Smooth muscle cell (in vitro differentiated cells): ENCODE data around the gene AGTRAP. TPM values are rescaled to one million over a fixed set of nuclear protein-coding genes. Genes with fewer than 3 reads are reported as not detected.

Experiments used
- DNase-seq: peaks from one replicate; lab custom pipeline; 2025; ENCODE audit not compliant: unreplicated experiment; lab: John Stamatoyannopoulos, UW
- H2AFZ ChIP-seq: fragments of 200-600 bp; sonication (generic); 2 replicates; pipeline ENCODE4 v1.6.0; 2016; ENCODE audit warnings: antibody characterized with exemption, low read depth, mild to moderate bottlenecking
- H3F3A ChIP-seq: fragments of 200-600 bp; sonication (generic); 2 replicates; pipeline ENCODE4 v1.6.0; 2017; ENCODE audit warnings: antibody characterized with exemption, low read depth
- H3K27ac ChIP-seq: fragments of 200-600 bp; sonication (generic); 2 replicates; pipeline ENCODE4 v1.5.1; 2016; ENCODE audit warnings: low read depth, mild to moderate bottlenecking
- H3K27me3 ChIP-seq: fragments of 200-600 bp; sonication (generic); 2 replicates; pipeline ENCODE4 v1.6.1; 2016; ENCODE audit warnings: low read depth, mild to moderate bottlenecking
- H3K36me3 ChIP-seq: fragments of 200-600 bp; sonication (generic); 2 replicates; pipeline ENCODE4 v1.5.1; 2016; ENCODE audit warnings: low read depth
- H3K4me1 ChIP-seq: fragments of 200-600 bp; sonication (generic); 2 replicates; pipeline ENCODE4 v1.5.1; 2016; ENCODE audit warnings: low read depth
- H3K4me2 ChIP-seq: fragments of 200-600 bp; sonication (generic); 2 replicates; pipeline ENCODE4 v1.6.0; 2016; ENCODE audit warnings: mild to moderate bottlenecking
- H3K4me3 ChIP-seq: fragments of 200-600 bp; sonication (generic); 2 replicates; pipeline ENCODE4 v1.5.1; 2016; ENCODE audit warnings: mild to moderate bottlenecking
- H3K79me2 ChIP-seq: fragments of 200-600 bp; sonication (generic); 2 replicates; pipeline ENCODE4 v1.6.0; 2016; ENCODE audit warnings: low read depth, mild to moderate bottlenecking
- H3K9ac ChIP-seq: fragments of 200-600 bp; sonication (generic); 2 replicates; pipeline ENCODE4 v1.6.0; 2016; ENCODE audit warnings: low read depth
- H3K9me3 ChIP-seq: fragments of 200-600 bp; sonication (generic); replicated peaks from 2 replicates; pipeline ENCODE4 v1.5.1; 2016; ENCODE audit warnings: low read depth
- H4K20me1 ChIP-seq: fragments of 200-600 bp; sonication (generic); 2 replicates; pipeline ENCODE4 v1.6.0; 2016; ENCODE audit warnings: low read depth
- CTCF ChIP-seq: fragments of 200-600 bp; sonication (generic); IDR thresholded peaks from 2 replicates; pipeline ENCODE4 v1.5.1; 2017; ENCODE audit warnings: borderline replicate concordance, mild to moderate bottlenecking, antibody characterized with exemption; ENCODE audit not compliant: insufficient read depth, poor library complexity, severe bottlenecking
- WGBS: methylation state at CpG from one replicate; pipeline ENCODE4 v1.1.7; 2016; ENCODE audit warnings: low lambda C conversion rate; 5-methylcytosine and 5-hydroxymethylcytosine counted together
- polyA plus RNA-seq: library from polyadenylated mRNA; unstranded; fragments of >200 nt; fragmentation: Nextera tagmentation; extraction: Ambion mirVana; gene quantifications from 2 replicates; pipeline ENCODE4 v1.2.1, GENCODE V29; 2016
- total RNA-seq: library from RNA; depleted of rRNA; stranded (reverse); fragments of >200 nt; gene quantifications from 2 replicates; pipeline ENCODE4 v1.2.3, GENCODE V29; 2014

The AGTRAP gene
- total and polyA plus RNA-seq, 2 experiments from 2014 or later: 30.9 to 76.8 TPM

- TF ChIP-seq CTCF: no peak
- H2AFZ ChIP-seq: no peak overlapping the region
- H3K4me1 ChIP-seq: peaks cover 4% of the 10 kb centered on the region
- WGBS: 84% methylated on average over 3 of the region's 3 CpGs
- H3K9ac ChIP-seq: no peak overlapping the region
- H3K9me3 ChIP-seq: no peaks in the 10 kb centered on the region
- H3K36me3 ChIP-seq: no peaks in the 10 kb centered on the region
- H3K79me2 ChIP-seq: no peaks in the 10 kb centered on the region
- no peak overlapping the region for H3K4me2 ChIP-seq
- H3K27ac ChIP-seq: no peak overlapping the region
- no peaks in the 10 kb centered on the region for H4K20me1 ChIP-seq
- no peak overlapping the region for H3K4me3 ChIP-seq
- H3F3A ChIP-seq: no peaks in the 10 kb centered on the region
- no peak for DNase-seq
- H3K27me3 ChIP-seq: peaks cover 24% of the 10 kb centered on the region
Observed at GRCh38 chr1:11764115-11764514, 28.2 kb downstream of the AGTRAP start.

- 60% methylated on average over 7 of the region's 7 CpGs for WGBS
- no peaks in the 10 kb centered on the region for H3K79me2 ChIP-seq
Observed at GRCh38 chr1:11764519-11764918, 28.6 kb downstream of the AGTRAP start.

GRCh38 chr1:11765661-11766428, 29.9 kb downstream of the AGTRAP start:
- no peak overlapping the region for H3K4me3 ChIP-seq
- WGBS: 93% methylated on average over 19 of the region's 19 CpGs
- no peak for TF ChIP-seq CTCF

More at GRCh38 chr1:11764519-11764918, 28.6 kb downstream of the AGTRAP start:
- no peak overlapping the region for H3K4me2 ChIP-seq
- no peak overlapping the region for H2AFZ ChIP-seq
- no peak for TF ChIP-seq CTCF
- no peak for DNase-seq
- no peak overlapping the region for H3K27ac ChIP-seq
- no peak overlapping the region for H3K4me3 ChIP-seq
- peaks cover 24% of the 10 kb centered on the region for H3K27me3 ChIP-seq
- H3K9me3 ChIP-seq: no peaks in the 10 kb centered on the region
- no peaks in the 10 kb centered on the region for H3F3A ChIP-seq
- H3K9ac ChIP-seq: no peak overlapping the region
- H3K4me1 ChIP-seq: peaks cover 4% of the 10 kb centered on the region
- H4K20me1 ChIP-seq: no peaks in the 10 kb centered on the region
- no peaks in the 10 kb centered on the region for H3K36me3 ChIP-seq

GRCh38 chr1:11766429-11766776, 30.5 kb downstream of the AGTRAP start:
- no peak for DNase-seq
- no peaks in the 10 kb centered on the region for H3K79me2 ChIP-seq
- TF ChIP-seq CTCF: no peak
- no peak overlapping the region for H3K4me2 ChIP-seq
- H3K27ac ChIP-seq: no peak overlapping the region
- H3K9me3 ChIP-seq: no peaks in the 10 kb centered on the region
- no peaks in the 10 kb centered on the region for H3F3A ChIP-seq
- H3K27me3 ChIP-seq: peaks cover 14% of the 10 kb centered on the region
- H3K4me1 ChIP-seq: peaks cover 4% of the 10 kb centered on the region
- H3K36me3 ChIP-seq: no peaks in the 10 kb centered on the region
- no peak overlapping the region for H3K4me3 ChIP-seq
- H4K20me1 ChIP-seq: no peaks in the 10 kb centered on the region
- WGBS: 92% methylated on average over 14 of the region's 14 CpGs
- H3K9ac ChIP-seq: no peak overlapping the region
- no peak overlapping the region for H2AFZ ChIP-seq

More at GRCh38 chr1:11765661-11766428, 29.9 kb downstream of the AGTRAP start:
- DNase-seq: no peak
- Histone ChIP-seq H3K36me3 (no peaks in the 10 kb centered on the region), H4K20me1 (no peaks in the 10 kb centered on the region), H2AFZ (no peak overlapping the region), H3K27me3 (peaks cover 19% of the 10 kb centered on the region), H3F3A (no peaks in the 10 kb centered on the region), H3K4me2 (no peak overlapping the region), H3K4me1 (peaks cover 4% of the 10 kb centered on the region), H3K9ac (no peak overlapping the region), H3K27ac (no peak overlapping the region), H3K9me3 (no peaks in the 10 kb centered on the region), H3K79me2 (no peaks in the 10 kb centered on the region)
